Pancreas (tissue), 10 donors: ENCODE results near the gene SMARCAD1. TPM values are rescaled to one million over a fixed set of nuclear protein-coding genes. Genes with fewer than 3 reads are reported as not detected.

Experiments used
- ATAC-seq, 4 donors: fragments of 200-7000 bp; cut with Tn5 transposase; one replicate each; pipeline versions ENCODE4 v1.8.0 to v1.9.1; 2020; ENCODE audit warnings: mild to moderate bottlenecking in 4 of 4, moderate library complexity in 4 of 4
- DNase-seq, 6 donors: peaks; one replicate each; pipeline ENCODE4 v3.0.0-alpha.2; 2020
- FAIRE-seq: peaks from 2 replicates; lab custom pipeline; 2012; peaks lifted over from hg19 to GRCh38; lab: Jason Lieb, UNC
- H3K27ac ChIP-seq, 4 donors: fragments of 200-600 bp; sonication (generic); 1 replicate in 3 of 4; 2 replicates in 1 of 4; pipeline versions ENCODE4 v1.5.0 to v1.8.0; 2020
- H3K27me3 ChIP-seq, 4 donors: fragments of 200-600 bp; one replicate each; pipeline ENCODE4 v1.8.0; 2021
- H3K36me3 ChIP-seq, 3 donors: fragments of 200-600 bp; sonication (generic) in 1 of 3; one replicate each; pipeline versions ENCODE4 v1.5.0 to v1.8.0; 2020 to 2021
- H3K4me1 ChIP-seq, 3 donors: fragments of 200-600 bp; one replicate each; pipeline ENCODE4 v1.8.0; 2021
- H3K4me3 ChIP-seq, 4 donors: fragments of 200-600 bp; sonication (generic) in 2 of 4; one replicate each; pipeline versions ENCODE4 v1.5.0 to v1.8.0; 2020 to 2021
- H3K9me3 ChIP-seq, 4 donors: fragments of 200-600 bp; one replicate each; pipeline ENCODE4 v1.8.0; 2021
- CTCF ChIP-seq, 4 donors: fragments of 200-600 bp; sonication (generic) in 3 of 4; IDR thresholded peaks; one replicate each; pipeline versions ENCODE4 v1.5.0 to v1.8.0; 2021; ENCODE audit warnings: antibody characterized with exemption in 4 of 4
- WGBS, 2 donors: extraction: QIAGEN DNeasy Blood & Tissue Kit; methylation state at CpG; one replicate each; pipeline ENCODE4 v1.1.7; 2013; 5-methylcytosine and 5-hydroxymethylcytosine counted together
- intact Hi-C, 3 donors: fragments of 100-400 bp; cut with DNase I; formaldehyde crosslinking; loops; one replicate each; pipeline versions ENCODE4 v1.11.1 to v1.14.2; 2022
- polyA plus RNA-seq, 2 donors: library from polyadenylated mRNA; stranded (reverse); fragments of 200-250 nt; gene quantifications; one replicate each; pipeline ENCODE4 v1.2.3, GENCODE V29; 2013
- total RNA-seq, 6 donors: library from RNA; stranded (reverse); fragmentation: NEBNext Ultra II Directional in 4 of 6; extraction: Animal tissue kit (Norgen Biotek cat#: 25700) in 4 of 6; gene quantifications; one replicate each; pipeline versions ENCODE4 v1.2.1 to v1.2.4, GENCODE V29; 2021 to 2023
- donor health status: healthy with polysubstance abuse.
- donor health status: DM: no; HTN: no; CAD: no; lungs with moderate emphysema.
- donor health status: DM: no; HTN: no; CAD: no.
- donor health status: control.
- donor health status: control.
- donor health status: Bipolar disorder and iron deficiency.
- donor health status: DM: yes; HTN: yes; CAD: no.
- donor health status: DM: no; HTN: no; CAD: no.
- donor health status: DM: no; HTN: no; CAD: no.
- donor health status: DM: yes; HTN: yes; CAD: no.

Gene SMARCAD1
- total and polyA plus RNA-seq, 8 donors = 4.9 to 14.1 (median 9.2) TPM

GRCh38 chr4:94226763-94227162, 19.1 kb downstream of the SMARCAD1 start:
- TF ChIP-seq CTCF (IDR thresholded peaks at IDR 0.05) = no peak
- no peak overlapping the region for H3K27ac ChIP-seq
- FAIRE-seq (no peak), ATAC-seq (no peak), DNase-seq (no peak)
- no peaks in the 10 kb centered on the region for H3K9me3 ChIP-seq
- WGBS, 2 donors = 93 to 97% methylated on average over 4 of the region's 4 CpGs
- no peaks in the 10 kb centered on the region for H3K27me3 ChIP-seq
- no peaks in the 10 kb centered on the region for H3K36me3 ChIP-seq
- no peak overlapping the region for H3K4me3 ChIP-seq
- intact Hi-C loops = no loop called here
- no peaks in the 10 kb centered on the region for H3K4me1 ChIP-seq

GRCh38 chr4:94228493-94229216, 21.0 kb downstream of the SMARCAD1 start:
- Histone ChIP-seq H3K36me3 (no peaks in the 10 kb centered on the region), H3K27me3 (no peaks in the 10 kb centered on the region), H3K27ac (no peak overlapping the region), H3K9me3 (no peaks in the 10 kb centered on the region), H3K4me1 (no peaks in the 10 kb centered on the region), H3K4me3 (no peak overlapping the region)
- no peak for DNase-seq
- FAIRE-seq = no peak
- no peak for ATAC-seq
- 84 to 86% methylated on average over 5 of the region's 5 CpGs for WGBS, 2 donors
- intact Hi-C loops = no loop called here
- TF ChIP-seq CTCF (IDR thresholded peaks at IDR 0.05) = no peak

GRCh38 chr4:94232519-94232918, 24.9 kb downstream of the SMARCAD1 start:
- FAIRE-seq = no peak

GRCh38 chr4:94235825-94236224, 28.2 kb downstream of the SMARCAD1 start:
- Histone ChIP-seq H3K36me3 (peaks cover 0 to 12% (median 0%) of the 10 kb centered on the region in 3 donors), H3K4me3 (no peak overlapping the region), H3K27me3 (no peaks in the 10 kb centered on the region), H3K9me3 (no peaks in the 10 kb centered on the region), H3K27ac (no peak overlapping the region), H3K4me1 (no peaks in the 10 kb centered on the region)
- DNase-seq = no peak
- intact Hi-C loops = no loop called here
- no peak for TF ChIP-seq CTCF (IDR thresholded peaks at IDR 0.05)
- ATAC-seq = no peak
- no peak for FAIRE-seq

More at GRCh38 chr4:94232519-94232918, 24.9 kb downstream of the SMARCAD1 start:
- H3K4me3 ChIP-seq = no peak overlapping the region
- ATAC-seq (no peak), DNase-seq (no peak)
- 94 to 97% methylated on average over 6 of the region's 6 CpGs for WGBS, 2 donors
- H3K36me3 ChIP-seq = peaks cover 0 to 12% (median 0%) of the 10 kb centered on the region in 3 donors
- intact Hi-C loops = no loop called here
- no peaks in the 10 kb centered on the region for H3K27me3 ChIP-seq
- H3K4me1 ChIP-seq = no peaks in the 10 kb centered on the region
- no peak for TF ChIP-seq CTCF (IDR thresholded peaks at IDR 0.05)
- H3K27ac ChIP-seq = no peak overlapping the region
- no peaks in the 10 kb centered on the region for H3K9me3 ChIP-seq

GRCh38 chr4:94237271-94237670, 29.6 kb downstream of the SMARCAD1 start:
- peaks cover 0 to 25% (median 6%) of the 10 kb centered on the region in 3 donors for H3K36me3 ChIP-seq
- H3K4me1 ChIP-seq = no peaks in the 10 kb centered on the region
- TF ChIP-seq CTCF (IDR thresholded peaks at IDR 0.05) = no peak
- H3K27ac ChIP-seq = no peak overlapping the region
- WGBS, 2 donors = 86 to 88% methylated on average over 4 of the region's 4 CpGs
- no peaks in the 10 kb centered on the region for H3K9me3 ChIP-seq
- H3K4me3 ChIP-seq = no peak overlapping the region
- H3K27me3 ChIP-seq = no peaks in the 10 kb centered on the region
- DNase-seq = no peak
- intact Hi-C loops = no loop called here
- ATAC-seq = no peak
- no peak for FAIRE-seq
